MM.1S (cell line): ENCODE results near the gene GRB10.

ENCODE experiments used
- EZH2 ChIP-seq: fragments of 300-600 bp; sonication (generic); optimal IDR thresholded peaks from 2 replicates; pipeline ENCODE3; 2017; ENCODE audit warnings: low read depth, mild to moderate bottlenecking, antibody characterized with exemption, low read length, mixed read lengths
- TF ChIP-seq, protein P1 (sequence below): fragments of 300-600 bp; sonication (generic); IDR thresholded peaks from 2 replicates; pipeline ENCODE4 v1.5.1; 2016; ENCODE audit warnings: antibody characterized with exemption, low read length, mixed read lengths

DNA sequence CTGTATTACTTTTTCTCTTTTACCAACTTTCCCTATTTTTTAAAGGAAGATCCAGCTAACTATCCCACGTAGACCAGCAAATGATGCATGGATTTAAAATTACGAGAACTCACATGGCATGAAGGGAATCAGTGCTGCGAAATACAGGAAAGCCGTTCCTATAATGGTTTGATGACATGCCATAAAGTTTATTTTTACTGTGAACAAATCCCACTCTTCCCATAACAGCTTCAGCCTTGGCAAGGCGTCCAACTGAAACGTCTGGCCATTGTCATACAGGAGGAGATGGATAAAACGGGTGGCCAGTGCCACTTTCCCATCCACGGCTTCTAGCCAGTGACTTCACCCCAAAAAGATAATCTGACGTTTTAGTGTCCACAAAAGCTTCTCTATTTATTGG lies 111.3 kb downstream of the GRB10 start:
- TF ChIP-seq EZH2: no peak
- TF ChIP-seq, protein P1, sequence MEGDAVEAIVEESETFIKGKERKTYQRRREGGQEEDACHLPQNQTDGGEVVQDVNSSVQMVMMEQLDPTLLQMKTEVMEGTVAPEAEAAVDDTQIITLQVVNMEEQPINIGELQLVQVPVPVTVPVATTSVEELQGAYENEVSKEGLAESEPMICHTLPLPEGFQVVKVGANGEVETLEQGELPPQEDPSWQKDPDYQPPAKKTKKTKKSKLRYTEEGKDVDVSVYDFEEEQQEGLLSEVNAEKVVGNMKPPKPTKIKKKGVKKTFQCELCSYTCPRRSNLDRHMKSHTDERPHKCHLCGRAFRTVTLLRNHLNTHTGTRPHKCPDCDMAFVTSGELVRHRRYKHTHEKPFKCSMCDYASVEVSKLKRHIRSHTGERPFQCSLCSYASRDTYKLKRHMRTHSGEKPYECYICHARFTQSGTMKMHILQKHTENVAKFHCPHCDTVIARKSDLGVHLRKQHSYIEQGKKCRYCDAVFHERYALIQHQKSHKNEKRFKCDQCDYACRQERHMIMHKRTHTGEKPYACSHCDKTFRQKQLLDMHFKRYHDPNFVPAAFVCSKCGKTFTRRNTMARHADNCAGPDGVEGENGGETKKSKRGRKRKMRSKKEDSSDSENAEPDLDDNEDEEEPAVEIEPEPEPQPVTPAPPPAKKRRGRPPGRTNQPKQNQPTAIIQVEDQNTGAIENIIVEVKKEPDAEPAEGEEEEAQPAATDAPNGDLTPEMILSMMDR: no peak
